ENCODE measurements around the gene FAM76A. TPM values are rescaled to one million over a fixed set of nuclear protein-coding genes. Genes with fewer than 3 reads are reported as not detected.

Gene FAM76A
- polyA plus RNA-seq, 1 donor (not counting 4 experiments of a cell fraction or from before 2014, with no cell fraction given) = 13.5 TPM

DNA sequence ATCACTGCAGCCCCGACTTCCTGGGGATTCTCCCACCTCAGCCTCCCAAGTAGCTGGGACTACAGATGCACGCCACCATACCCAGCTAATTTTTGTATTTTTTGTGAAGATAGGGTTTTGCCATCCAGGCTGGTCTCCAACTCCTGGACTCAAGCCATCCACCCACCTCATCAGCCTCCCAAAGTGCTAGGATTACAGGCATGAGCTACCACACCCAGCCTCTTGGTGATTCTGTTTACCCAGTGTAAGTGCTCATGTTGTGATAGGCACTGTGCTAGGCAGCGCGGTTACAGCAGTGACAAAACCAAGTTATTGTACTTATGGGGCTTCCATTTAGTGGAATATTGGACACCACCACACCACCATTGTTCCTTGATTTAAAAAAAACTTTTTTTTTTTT, 37.6 kb downstream of the FAM76A start:
- Histone ChIP-seq H3K4me3 (ENCODE audit: control insufficient read depth in 2 of 3, extremely low read depth in 1 of 3, insufficient read depth in 2 of 3, low read depth in 1 of 3, low read length in 3 of 3) (no peak overlapping the region), H3K4me1 (ENCODE audit: control insufficient read depth, extremely low read depth, insufficient read depth, low read length) (no peaks in the 10 kb centered on the region), H3K4me2 (ENCODE audit: control insufficient read depth, extremely low read depth, insufficient read depth, low read depth, low read length) (no peak overlapping the region), H2AFZ (ENCODE audit: control insufficient read depth, low read length) (no peak overlapping the region), H3K9me1 (ENCODE audit: control insufficient read depth, extremely low read depth, insufficient read depth, low read length) (no peaks in the 10 kb centered on the region), H3K27ac (ENCODE audit: control insufficient read depth, insufficient read depth, low read length) (no peak overlapping the region), H3K9me3 (ENCODE audit: control insufficient read depth, low read depth, low read length) (no peaks in the 10 kb centered on the region), H3K9ac (ENCODE audit: control insufficient read depth, extremely low read depth, insufficient read depth, low read length) (no peak overlapping the region), H3K79me2 (ENCODE audit: control insufficient read depth, insufficient read depth, low read length) (no peaks in the 10 kb centered on the region), H3K27me3 (ENCODE audit: control insufficient read depth, extremely low read depth, insufficient read depth, low read length) (no peaks in the 10 kb centered on the region), H4K20me1 (ENCODE audit: control insufficient read depth, extremely low read depth, insufficient read depth, low read length) (no peaks in the 10 kb centered on the region), H3K36me3 (ENCODE audit: control insufficient read depth in 2 of 2, extremely low read depth in 1 of 2, insufficient read depth in 2 of 2, low read length in 2 of 2) (peaks cover 4 to 6% of the 10 kb centered on the region in 2 experiments)
- dilution Hi-C loops (cut with MboI; ENCODE audit: extremely low pct_ligation_motif_present, low sequenced_read_pairs) = no loop called here
- no peak for TF ChIP-seq EZH2 (IDR thresholded peaks at IDR 0.05; ENCODE audit: low read length)
- TF ChIP-seq, protein P1, sequence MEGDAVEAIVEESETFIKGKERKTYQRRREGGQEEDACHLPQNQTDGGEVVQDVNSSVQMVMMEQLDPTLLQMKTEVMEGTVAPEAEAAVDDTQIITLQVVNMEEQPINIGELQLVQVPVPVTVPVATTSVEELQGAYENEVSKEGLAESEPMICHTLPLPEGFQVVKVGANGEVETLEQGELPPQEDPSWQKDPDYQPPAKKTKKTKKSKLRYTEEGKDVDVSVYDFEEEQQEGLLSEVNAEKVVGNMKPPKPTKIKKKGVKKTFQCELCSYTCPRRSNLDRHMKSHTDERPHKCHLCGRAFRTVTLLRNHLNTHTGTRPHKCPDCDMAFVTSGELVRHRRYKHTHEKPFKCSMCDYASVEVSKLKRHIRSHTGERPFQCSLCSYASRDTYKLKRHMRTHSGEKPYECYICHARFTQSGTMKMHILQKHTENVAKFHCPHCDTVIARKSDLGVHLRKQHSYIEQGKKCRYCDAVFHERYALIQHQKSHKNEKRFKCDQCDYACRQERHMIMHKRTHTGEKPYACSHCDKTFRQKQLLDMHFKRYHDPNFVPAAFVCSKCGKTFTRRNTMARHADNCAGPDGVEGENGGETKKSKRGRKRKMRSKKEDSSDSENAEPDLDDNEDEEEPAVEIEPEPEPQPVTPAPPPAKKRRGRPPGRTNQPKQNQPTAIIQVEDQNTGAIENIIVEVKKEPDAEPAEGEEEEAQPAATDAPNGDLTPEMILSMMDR (optimal IDR thresholded peaks at IDR 0.05 in 1 of 3, IDR thresholded peaks at IDR 0.05 in 1 of 3, conservative IDR thresholded peaks at IDR 0.05 in 1 of 3; ENCODE audit: extremely low read depth in 1 of 3, insufficient read depth in 2 of 3, low read length in 3 of 3) = no peak
- no peak for DNase-seq (ENCODE audit: low read depth, low spot score)
- no peak for FAIRE-seq

- Histone ChIP-seq H3K27ac (ENCODE audit: control insufficient read depth, insufficient read depth, low read length) (no peak overlapping the region), H3K4me3 (ENCODE audit: control insufficient read depth in 2 of 3, extremely low read depth in 1 of 3, insufficient read depth in 2 of 3, low read depth in 1 of 3, low read length in 3 of 3) (no peak overlapping the region), H3K36me3 (ENCODE audit: control insufficient read depth in 2 of 2, extremely low read depth in 1 of 2, insufficient read depth in 2 of 2, low read length in 2 of 2) (no peaks in the 10 kb centered on the region), H3K4me1 (ENCODE audit: control insufficient read depth, extremely low read depth, insufficient read depth, low read length) (peaks cover 10% of the 10 kb centered on the region), H3K79me2 (ENCODE audit: control insufficient read depth, insufficient read depth, low read length) (peaks cover 19% of the 10 kb centered on the region), H3K27me3 (ENCODE audit: control insufficient read depth, extremely low read depth, insufficient read depth, low read length) (no peaks in the 10 kb centered on the region), H4K20me1 (ENCODE audit: control insufficient read depth, extremely low read depth, insufficient read depth, low read length) (no peaks in the 10 kb centered on the region), H3K9me3 (ENCODE audit: control insufficient read depth, low read depth, low read length) (no peaks in the 10 kb centered on the region), H3K9ac (ENCODE audit: control insufficient read depth, extremely low read depth, insufficient read depth, low read length) (no peak overlapping the region), H3K9me1 (ENCODE audit: control insufficient read depth, extremely low read depth, insufficient read depth, low read length) (no peaks in the 10 kb centered on the region), H3K4me2 (ENCODE audit: control insufficient read depth, extremely low read depth, insufficient read depth, low read depth, low read length) (no peak overlapping the region), H2AFZ (ENCODE audit: control insufficient read depth, low read length) (no peak overlapping the region)
- DNase-seq (ENCODE audit: low read depth, low spot score) (no peak), FAIRE-seq (no peak)
- dilution Hi-C loops (cut with MboI; ENCODE audit: extremely low pct_ligation_motif_present, low sequenced_read_pairs) = no loop called here
- TF ChIP-seq EZH2 (IDR thresholded peaks at IDR 0.05; ENCODE audit: low read length) = no peak
- TF ChIP-seq, protein P1 (optimal IDR thresholded peaks at IDR 0.05 in 1 of 3, IDR thresholded peaks at IDR 0.05 in 1 of 3, conservative IDR thresholded peaks at IDR 0.05 in 1 of 3; ENCODE audit: extremely low read depth in 1 of 3, insufficient read depth in 2 of 3, low read length in 3 of 3) = no peak
These were observed 44.6 kb downstream of the FAM76A start for GRCh38 chr1:27770293-27770830.
